GM10248 (cell line): ENCODE data around the gene NUPR1.

Experiments
- CTCF ChIA-PET: fragments of 300-600 bp; sonication (Branson Sonifier 250); formaldehyde crosslinking; extraction: SDS; loops from one replicate; lab custom pipeline; 2021; ENCODE audit warnings: antibody characterized with exemption; lab: Yijun Ruan, JAX
- POLR2A ChIA-PET: fragments of 350-650 bp; sonication (Branson Sonifier 250); formaldehyde crosslinking; extraction: SDS; loops from one replicate; lab custom pipeline; 2020; ENCODE audit warnings: antibody characterized with exemption; lab: Yijun Ruan, JAX
- DNase-seq: peaks from one replicate; pipeline ENCODE4 v3.0.0; 2012; ENCODE audit errors: extremely low spot score
- TF ChIP-seq, protein P1 (sequence below): IDR thresholded peaks from 2 replicates; pipeline ENCODE4 v1.5.1; 2012; ENCODE audit warnings: mild to moderate bottlenecking, low read depth; ENCODE audit errors: extremely low read depth, missing control alignments, control extremely low read depth

Gene NUPR1

DNA sequence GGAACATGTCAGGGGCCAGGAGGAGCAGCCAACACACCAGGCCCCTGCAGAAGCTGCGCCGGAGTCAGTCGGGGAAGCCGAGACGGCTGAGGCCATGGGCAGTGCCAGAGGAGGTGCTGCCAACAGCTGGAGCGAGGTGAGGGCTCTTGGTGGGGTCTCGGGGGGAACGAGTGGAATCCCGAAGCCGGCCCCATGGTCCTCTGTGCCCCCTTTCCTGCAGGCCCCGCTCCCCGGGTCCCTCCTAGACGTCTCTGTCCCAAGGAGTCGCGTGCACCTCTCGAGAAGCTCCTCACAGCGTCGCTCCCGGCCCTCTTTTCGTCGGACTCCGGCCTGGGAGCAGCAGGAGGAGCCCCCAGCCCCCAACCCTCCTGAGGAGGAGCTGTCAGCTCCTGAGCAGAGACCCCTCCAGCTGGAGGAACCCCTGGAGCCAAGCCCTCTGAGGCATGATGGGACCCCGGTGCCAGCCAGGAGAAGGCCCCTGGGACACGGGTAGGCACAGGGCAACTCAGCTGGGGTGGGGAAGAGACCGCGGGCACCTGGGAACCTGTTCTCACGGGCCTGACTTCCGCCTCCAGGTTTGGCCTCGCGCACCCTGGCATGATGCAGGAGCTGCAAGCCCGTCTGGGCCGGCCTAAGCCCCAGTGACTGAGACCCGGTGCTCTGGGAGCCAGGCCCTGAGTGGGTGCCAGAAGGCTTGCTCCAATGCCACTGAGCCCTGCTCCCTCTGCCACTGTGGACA, 40.7 kb downstream of the NUPR1 start:
- CTCF ChIA-PET: no interaction called here
- POLR2A ChIA-PET: no interaction called here
- DNase-seq: peak; percentile 10
- TF ChIP-seq, protein P1, sequence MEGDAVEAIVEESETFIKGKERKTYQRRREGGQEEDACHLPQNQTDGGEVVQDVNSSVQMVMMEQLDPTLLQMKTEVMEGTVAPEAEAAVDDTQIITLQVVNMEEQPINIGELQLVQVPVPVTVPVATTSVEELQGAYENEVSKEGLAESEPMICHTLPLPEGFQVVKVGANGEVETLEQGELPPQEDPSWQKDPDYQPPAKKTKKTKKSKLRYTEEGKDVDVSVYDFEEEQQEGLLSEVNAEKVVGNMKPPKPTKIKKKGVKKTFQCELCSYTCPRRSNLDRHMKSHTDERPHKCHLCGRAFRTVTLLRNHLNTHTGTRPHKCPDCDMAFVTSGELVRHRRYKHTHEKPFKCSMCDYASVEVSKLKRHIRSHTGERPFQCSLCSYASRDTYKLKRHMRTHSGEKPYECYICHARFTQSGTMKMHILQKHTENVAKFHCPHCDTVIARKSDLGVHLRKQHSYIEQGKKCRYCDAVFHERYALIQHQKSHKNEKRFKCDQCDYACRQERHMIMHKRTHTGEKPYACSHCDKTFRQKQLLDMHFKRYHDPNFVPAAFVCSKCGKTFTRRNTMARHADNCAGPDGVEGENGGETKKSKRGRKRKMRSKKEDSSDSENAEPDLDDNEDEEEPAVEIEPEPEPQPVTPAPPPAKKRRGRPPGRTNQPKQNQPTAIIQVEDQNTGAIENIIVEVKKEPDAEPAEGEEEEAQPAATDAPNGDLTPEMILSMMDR: no peak

DNA sequence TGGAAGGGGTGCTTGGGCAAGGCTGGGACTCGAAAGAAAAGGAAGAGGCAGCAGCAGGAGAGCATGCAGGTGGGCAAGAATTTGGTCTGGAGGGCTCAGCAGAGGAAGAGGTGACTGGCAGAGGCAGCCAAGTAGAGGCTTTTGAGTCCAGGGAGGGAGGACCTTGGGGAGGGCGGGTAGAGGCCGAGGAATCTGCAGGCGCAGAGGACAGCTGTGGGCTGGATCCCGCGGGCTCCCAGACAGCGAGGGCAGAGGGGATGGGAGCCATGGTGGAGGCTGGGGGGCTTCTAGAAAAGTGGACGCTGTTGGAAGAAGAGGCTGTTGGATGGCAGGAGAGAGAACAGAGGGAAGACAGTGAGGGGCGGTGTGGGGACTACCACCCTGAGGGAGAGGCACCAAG, 41.4 kb downstream of the NUPR1 start:
- POLR2A ChIA-PET: no interaction called here
- TF ChIP-seq, protein P1: no peak
- no peak for DNase-seq
- CTCF ChIA-PET: no interaction called here

DNA sequence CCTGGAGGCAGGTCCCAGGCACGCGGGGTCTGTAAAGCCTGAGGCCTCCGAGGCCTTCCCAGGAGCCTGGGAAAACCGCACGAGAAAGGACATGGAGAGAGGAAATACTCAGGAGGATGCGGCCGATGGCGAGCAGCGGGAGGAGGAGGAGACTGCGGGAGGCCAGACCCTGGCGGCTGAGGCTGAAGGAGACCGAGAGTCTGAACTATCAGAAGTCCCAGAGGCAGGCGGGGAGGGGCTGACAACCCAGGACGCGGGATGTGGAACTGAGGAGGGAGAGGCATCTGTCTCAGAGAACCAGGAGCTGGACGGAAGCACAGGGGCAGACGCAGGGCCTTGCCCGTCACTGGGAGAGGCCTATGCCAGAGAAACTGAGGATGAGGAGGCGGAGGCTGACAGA, 41.9 kb downstream of the NUPR1 start:
- DNase-seq: no peak
- TF ChIP-seq, protein P1: no peak
- POLR2A ChIA-PET: no interaction called here
- CTCF ChIA-PET: no interaction called here

DNA sequence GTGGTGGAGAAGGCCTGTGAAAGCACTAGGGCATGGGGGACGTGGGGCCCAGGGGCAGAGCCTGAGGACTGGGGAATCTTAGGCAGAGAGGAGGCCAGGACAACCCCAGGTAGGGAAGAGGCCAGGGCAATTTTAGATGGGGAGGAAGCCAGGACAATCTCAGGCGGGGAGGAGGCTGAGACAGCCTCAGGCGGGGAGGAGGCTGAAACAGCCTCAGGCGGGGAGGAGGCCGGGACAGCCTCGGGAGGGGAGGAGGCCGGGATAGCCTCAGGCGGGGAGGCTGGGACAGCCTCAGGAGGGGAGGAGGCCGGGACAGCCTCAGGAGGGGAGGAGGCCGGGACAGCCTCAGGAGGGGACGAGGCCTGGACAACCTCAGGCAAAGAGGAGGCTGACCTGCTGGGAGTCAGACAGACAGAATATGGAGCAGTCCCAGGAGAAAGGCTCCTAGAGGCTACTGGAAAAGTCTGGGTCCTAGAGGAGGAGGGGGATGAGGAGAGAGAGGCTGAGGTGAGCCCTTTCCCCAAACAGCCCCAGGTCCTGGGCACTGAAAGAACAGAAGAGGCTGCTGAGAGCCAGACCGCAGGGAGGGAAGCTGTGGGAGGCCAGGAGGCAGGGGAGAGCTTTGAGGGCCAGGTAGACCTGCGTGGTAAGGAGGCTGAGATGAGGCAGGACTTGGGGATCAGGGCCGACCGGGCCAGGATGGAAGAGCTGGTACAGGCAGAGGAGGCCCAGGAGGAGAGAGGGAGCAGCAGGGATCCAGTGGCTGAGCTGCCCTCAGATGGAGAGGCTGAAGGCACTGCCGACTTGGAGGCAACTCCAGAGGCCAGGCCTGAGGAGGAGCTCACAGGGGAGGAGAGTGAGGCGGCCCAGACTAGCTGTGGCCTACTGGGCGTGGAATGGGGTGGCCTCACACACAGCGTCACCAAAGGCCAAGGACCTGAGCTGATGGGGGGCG, 42.7 kb downstream of the NUPR1 start:
- ChIA-PET POLR2A (no interaction called here), CTCF (no interaction called here)
- no peak for DNase-seq
- TF ChIP-seq, protein P1: no peak

DNA sequence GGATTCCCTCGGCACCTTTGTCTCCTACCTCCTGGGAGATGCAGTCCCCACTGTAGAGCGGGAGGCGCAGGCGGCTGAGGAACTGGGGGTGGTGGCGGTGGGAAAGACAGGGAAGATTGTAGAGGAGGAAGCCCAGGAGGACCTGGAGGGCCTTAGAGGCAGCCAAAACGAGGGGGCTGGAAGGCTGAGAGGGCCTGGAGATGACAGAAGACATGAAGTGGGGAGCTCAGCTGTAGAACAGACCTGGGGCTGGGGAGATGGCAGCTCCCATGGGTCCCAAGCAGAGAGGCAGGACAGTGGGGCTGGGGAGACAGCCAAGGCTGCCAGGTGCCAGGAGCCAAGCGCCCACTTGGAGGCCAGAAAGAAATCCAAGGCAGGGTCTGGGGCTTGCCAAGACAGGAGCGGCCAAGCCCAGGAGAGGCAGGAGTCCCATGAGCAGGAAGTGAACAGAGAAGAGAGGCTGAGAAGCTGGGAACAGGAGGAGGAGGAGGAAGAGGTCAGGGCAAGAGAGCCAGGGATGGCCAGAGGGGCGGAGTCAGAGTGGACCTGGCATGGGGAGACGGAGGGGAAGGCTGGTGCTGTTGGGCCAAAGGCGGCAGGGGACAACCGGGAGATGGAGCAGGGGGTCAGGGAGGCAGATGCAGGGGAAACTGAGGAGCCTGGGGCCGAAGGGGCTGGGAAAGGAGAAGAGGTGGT, 43.5 kb downstream of the NUPR1 start:
- no peak for DNase-seq
- TF ChIP-seq, protein P1: no peak
- ChIA-PET POLR2A (no interaction called here), CTCF (no interaction called here)

DNA sequence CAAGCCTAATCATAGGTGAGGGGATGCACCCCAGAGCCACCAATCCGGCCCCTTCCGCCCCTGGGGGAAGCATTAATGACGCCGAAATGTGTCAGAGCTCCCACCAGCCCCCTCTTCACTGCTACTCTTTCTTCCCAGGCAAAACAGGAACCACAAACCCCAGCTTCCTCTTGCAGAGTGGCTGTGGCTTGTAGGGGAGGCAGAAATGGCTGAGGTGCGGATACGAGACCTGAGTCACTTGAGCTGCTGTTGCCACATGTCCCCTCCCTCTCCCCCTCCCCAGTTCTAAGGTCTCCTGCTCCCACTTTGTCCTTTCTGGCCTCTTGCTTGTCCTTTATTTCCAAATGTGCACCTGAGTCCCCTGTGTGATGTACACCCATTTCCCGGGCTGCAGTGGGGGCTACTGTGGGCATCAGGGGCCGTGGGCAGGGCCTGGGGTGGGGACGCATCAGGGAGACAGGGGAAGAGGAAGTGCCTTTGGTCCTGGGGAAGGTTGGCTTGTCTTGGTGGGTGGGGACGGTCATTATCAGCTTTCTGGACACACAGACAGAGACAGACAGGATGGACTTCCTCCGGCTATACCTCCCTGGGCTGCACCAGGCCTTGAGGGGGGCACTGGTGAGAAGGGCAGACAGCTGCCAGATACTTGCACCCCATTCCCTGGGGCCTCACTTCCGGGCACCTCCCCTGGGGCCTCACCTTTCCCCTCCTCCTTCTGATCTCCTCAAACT, 44.5 kb downstream of the NUPR1 start, which contains the start of gene APOBR:
APOBR (plus strand) TSS at position 523 of the 731 bp plus-strand sequence; CDS start at position 562, 39 bp downstream.
- POLR2A ChIA-PET: interaction anchor here (0.8 kb wide), 1 partner anchor 9 kb away, joined by 3 read pairs; no protein-coding TSS in a partner anchor

More for the DNA sequence above, 44.5 kb downstream of the NUPR1 start, which contains the start of gene APOBR:
- TF ChIP-seq, protein P1: no peak
- DNase-seq: peak; percentile 87
- CTCF ChIA-PET: no interaction called here
